BE2C (cell line): ENCODE measurements around the gene ECSIT.
"Not testable (repeated sequence)": the region's sequence is repeated elsewhere in the genome, so short reads cannot be mapped to it uniquely, and the experiment has no call there.

ENCODE experiments used
- DNase-seq: peaks from one replicate; pipeline ENCODE4 v3.0.0-alpha.2; 2020
- H3K27me3 ChIP-seq: fragments of 250-450 bp; sonication (Bioruptor Pico); 2 replicates; pipeline ENCODE4 v1.5.1; 2020; ENCODE audit warnings: mild to moderate bottlenecking
- H3K36me3 ChIP-seq: fragments of 250-450 bp; sonication (Bioruptor Pico); 2 replicates; pipeline ENCODE4 v1.5.1; 2020; ENCODE audit warnings: mild to moderate bottlenecking
- H3K4me1 ChIP-seq: fragments of 250-450 bp; sonication (Bioruptor Pico); 2 replicates; pipeline ENCODE4 v1.5.1; 2020
- H3K4me3 ChIP-seq: 2 replicates; pipeline ENCODE4 v1.5.1; 2011; ENCODE audit warnings: low read depth, low read length
- H3K9me3 ChIP-seq: fragments of 250-450 bp; sonication (Bioruptor Pico); 2 replicates; pipeline ENCODE4 v1.5.1; 2020
- CTCF ChIP-seq: IDR thresholded peaks from 2 replicates; pipeline ENCODE4 v1.5.1; 2012; ENCODE audit warnings: mild to moderate bottlenecking, low read depth, low read length

The ECSIT gene

GRCh38 chr19:11473725-11474124, 55.2 kb downstream of the ECSIT start:
- peaks cover 8% of the 10 kb centered on the region; the same call in 1 of the 2 replicates for H3K36me3 ChIP-seq
- DNase-seq: no peak
- TF ChIP-seq CTCF: no peak
- H3K4me3 ChIP-seq: no peak overlapping the region
- H3K4me1 ChIP-seq: no peaks in the 10 kb centered on the region
- no peaks in the 10 kb centered on the region for H3K27me3 ChIP-seq
- H3K9me3 ChIP-seq: no peaks in the 10 kb centered on the region

GRCh38 chr19:11468266-11468845, 60.6 kb downstream of the ECSIT start:
- not testable (repeated sequence) for H3K4me1 ChIP-seq, H3K27me3 ChIP-seq, H3K9me3 ChIP-seq, H3K4me3 ChIP-seq, DNase-seq
- H3K36me3 ChIP-seq: peaks cover 11% of the 10 kb centered on the region

- H3K27me3 ChIP-seq: no peaks in the 10 kb centered on the region
- no peak for TF ChIP-seq CTCF
- DNase-seq: no peak
- H3K4me3 ChIP-seq: no peak overlapping the region
- peaks cover 14% of the 10 kb centered on the region for H3K36me3 ChIP-seq
- H3K4me1 ChIP-seq: no peaks in the 10 kb centered on the region
- H3K9me3 ChIP-seq: no peaks in the 10 kb centered on the region
Measured at GRCh38 chr19:11465600-11465999, 63.3 kb downstream of the ECSIT start.

GRCh38 chr19:11464333-11465265, 64.3 kb downstream of the ECSIT start:
- Histone ChIP-seq H3K36me3 (peaks cover 14% of the 10 kb centered on the region), H3K4me3 (no peak overlapping the region), H3K27me3 (no peaks in the 10 kb centered on the region), H3K4me1 (no peaks in the 10 kb centered on the region), H3K9me3 (no peaks in the 10 kb centered on the region)
- no peak for TF ChIP-seq CTCF
- DNase-seq: no peak

GRCh38 chr19:11463391-11463790, 65.5 kb downstream of the ECSIT start:
- TF ChIP-seq CTCF: no peak
- H3K36me3 ChIP-seq: peaks cover 16% of the 10 kb centered on the region
- H3K9me3 ChIP-seq: no peaks in the 10 kb centered on the region
- no peaks in the 10 kb centered on the region for H3K4me1 ChIP-seq
- no peaks in the 10 kb centered on the region for H3K27me3 ChIP-seq
- no peak for DNase-seq
- H3K4me3 ChIP-seq: no peak overlapping the region

GRCh38 chr19:11461453-11461852, 67.5 kb downstream of the ECSIT start:
- Histone ChIP-seq H3K27me3 (no peaks in the 10 kb centered on the region), H3K9me3 (no peaks in the 10 kb centered on the region), H3K4me1 (no peaks in the 10 kb centered on the region), H3K4me3 (no peak overlapping the region), H3K36me3 (peaks cover 24% of the 10 kb centered on the region)
- no peak for DNase-seq
- TF ChIP-seq CTCF: no peak
